NCI-H345 treated with DMSO at 0.1 percent for 48 hours (cell line): Measurements from ENCODE around the gene VPS13D.

Experiments
- DNase-seq: peaks from one replicate; lab custom pipeline; 2025; ENCODE audit not compliant: unreplicated experiment; lab: John Stamatoyannopoulos, UW

Gene VPS13D

GRCh38 chr1:12417389-12417788, 187.6 kb downstream of the VPS13D start:
- no peak for DNase-seq

- no peak for DNase-seq
These were observed 190.3 kb downstream of the VPS13D start for GRCh38 chr1:12420171-12420570.

GRCh38 chr1:12422488-12422887, 192.7 kb downstream of the VPS13D start:
- no peak for DNase-seq

GRCh38 chr1:12424087-12424529, 194.3 kb downstream of the VPS13D start:
- no peak for DNase-seq

- no peak for DNase-seq
These were observed 195.0 kb downstream of the VPS13D start for GRCh38 chr1:12424793-12425192.

- DNase-seq, result no peak
These were observed 196.2 kb downstream of the VPS13D start for GRCh38 chr1:12426030-12426429.

- DNase-seq, result no peak
These were observed 198.5 kb downstream of the VPS13D start for GRCh38 chr1:12428334-12428733.

- no peak for DNase-seq
These were observed 200.7 kb downstream of the VPS13D start for GRCh38 chr1:12430525-12430924.

GRCh38 chr1:12432897-12433296, 203.1 kb downstream of the VPS13D start:
- DNase-seq, result no peak

GRCh38 chr1:12433323-12434053, 203.7 kb downstream of the VPS13D start:
- DNase-seq, result no peak

GRCh38 chr1:12434174-12434573, 204.3 kb downstream of the VPS13D start:
- DNase-seq, result no peak

GRCh38 chr1:12434686-12435085, 204.9 kb downstream of the VPS13D start:
- no peak for DNase-seq

- no peak for DNase-seq
These were observed 206.0 kb downstream of the VPS13D start for GRCh38 chr1:12435639-12436344.

GRCh38 chr1:12436345-12436658, 206.5 kb downstream of the VPS13D start:
- DNase-seq, result no peak

- no peak for DNase-seq
These were observed 207.2 kb downstream of the VPS13D start for GRCh38 chr1:12436817-12437599.

- no peak for DNase-seq
These were observed 207.8 kb downstream of the VPS13D start for GRCh38 chr1:12437629-12438028.

- DNase-seq, result no peak
These were observed 208.6 kb downstream of the VPS13D start for GRCh38 chr1:12438349-12438924.

- no peak for DNase-seq
These were observed 209.2 kb downstream of the VPS13D start for GRCh38 chr1:12439073-12439472.

GRCh38 chr1:12441414-12442105, 211.7 kb downstream of the VPS13D start:
- DNase-seq, result no peak

GRCh38 chr1:12442217-12442616, 212.4 kb downstream of the VPS13D start:
- no peak for DNase-seq

- no peak for DNase-seq
These were observed 213.3 kb downstream of the VPS13D start for GRCh38 chr1:12443151-12443550.
